Prostate gland (tissue), 2 donors: ENCODE measurements around the gene NR1H2. TPM values are rescaled to one million over a fixed set of nuclear protein-coding genes. Genes with fewer than 3 reads are reported as not detected.

Experiments
- DNase-seq: peaks from one replicate; pipeline ENCODE4 v3.0.0-alpha.2; 2019; ENCODE audit warnings: low spot score
- H3K27ac ChIP-seq, 2 donors: fragments of 200-600 bp; sonication (generic); 2 replicates each; pipeline ENCODE4 v1.5.1; 2017 to 2019
- H3K27me3 ChIP-seq: fragments of 200-600 bp; sonication (generic); replicated peaks from 2 replicates; pipeline ENCODE4 v1.5.1; 2019; ENCODE audit not compliant: insufficient read depth
- H3K36me3 ChIP-seq, 2 donors: fragments of 200-600 bp; sonication (generic); 1 replicate in 1 of 2; 2 replicates in 1 of 2; pipeline versions ENCODE4 v1.5.1 to v1.8.1; 2017 to 2019
- H3K4me1 ChIP-seq: fragments of 200-600 bp; sonication (generic); replicated peaks from 2 replicates; pipeline ENCODE4 v1.5.1; 2019
- H3K4me3 ChIP-seq, 2 donors: fragments of 200-600 bp; sonication (generic); 2 replicates each; pipeline ENCODE4 v1.5.1; 2017 to 2019
- H3K9me3 ChIP-seq: fragments of 200-600 bp; sonication (generic); 2 replicates; pipeline ENCODE4 v1.5.1; 2017
- CTCF ChIP-seq, 4 experiments: fragments of 200-600 bp in 2 of 4; fragments of 450-650 bp in 2 of 4; sonication (generic) in 2 of 4; IDR thresholded peaks; 1 replicate in 3 of 4; 2 replicates in 1 of 4; pipeline ENCODE4 v1.5.1; 2016 to 2019; ENCODE audit warnings: antibody characterized with exemption in 4 of 4, mild to moderate bottlenecking in 2 of 4, moderate library complexity in 2 of 4
- POLR2A ChIP-seq: fragments of 450-650 bp; IDR thresholded peaks from one replicate; pipeline ENCODE4 v1.6.1; 2016; ENCODE audit warnings: antibody characterized with exemption, mild to moderate bottlenecking
- POLR2AphosphoS5 ChIP-seq: sonication (generic); formaldehyde crosslinking; IDR thresholded peaks from one replicate; pipeline ENCODE4 v1.6.1; 2017; ENCODE audit warnings: antibody characterized with exemption
- WGBS: methylation state at CpG from one replicate; pipeline ENCODE4 v1.1.5; 2018; 5-methylcytosine and 5-hydroxymethylcytosine counted together
- intact Hi-C: fragments of 100-400 bp; cut with DNase I; formaldehyde crosslinking; loops from one replicate; pipeline ENCODE4 v1.14.2; 2022
- total RNA-seq, 2 donors: library from RNA; depleted of rRNA; stranded (reverse); fragments of >200 nt; gene quantifications; one replicate each; pipeline ENCODE4 v1.1.0, GENCODE V29; 2016

Gene NR1H2
- total RNA-seq, 2 donors from 2014 or later = 110 to 129 TPM

- intact Hi-C loops = no loop called here
- no peaks in the 10 kb centered on the region for H3K36me3 ChIP-seq
- H3K4me3 ChIP-seq = no peak overlapping the region
- no peaks in the 10 kb centered on the region for H3K27me3 ChIP-seq
- 94% methylated on average over 17 of the region's 17 CpGs for WGBS
- no peak for TF ChIP-seq POLR2AphosphoS5
- TF ChIP-seq CTCF (IDR thresholded peaks at IDR 0.05) = no peak
- no peak for TF ChIP-seq POLR2A
- H3K4me1 ChIP-seq = no peaks in the 10 kb centered on the region
- no peak for DNase-seq
- H3K27ac ChIP-seq = no peak overlapping the region
- no peaks in the 10 kb centered on the region for H3K9me3 ChIP-seq
These were observed 33.1 kb downstream of the NR1H2 start for GRCh38 chr19:50409347-50409746.

GRCh38 chr19:50410109-50410508, 33.9 kb downstream of the NR1H2 start:
- intact Hi-C loops = no loop called here
- no peaks in the 10 kb centered on the region for H3K4me1 ChIP-seq
- TF ChIP-seq POLR2A = no peak
- TF ChIP-seq POLR2AphosphoS5 = no peak
- no peak for TF ChIP-seq CTCF (IDR thresholded peaks at IDR 0.05)
- H3K4me3 ChIP-seq = no peak overlapping the region
- H3K9me3 ChIP-seq = no peaks in the 10 kb centered on the region
- no peaks in the 10 kb centered on the region for H3K36me3 ChIP-seq
- H3K27ac ChIP-seq = no peak overlapping the region
- WGBS = 91% methylated on average over 10 of the region's 10 CpGs
- DNase-seq = no peak
- H3K27me3 ChIP-seq = no peaks in the 10 kb centered on the region

GRCh38 chr19:50412419-50412818, 36.2 kb downstream of the NR1H2 start:
- Histone ChIP-seq H3K4me3 (no peak overlapping the region), H3K27ac (no peak overlapping the region), H3K9me3 (no peaks in the 10 kb centered on the region), H3K36me3 (no peaks in the 10 kb centered on the region), H3K4me1 (no peaks in the 10 kb centered on the region), H3K27me3 (no peaks in the 10 kb centered on the region)
- DNase-seq = no peak
- 97% methylated on average over 2 of the region's 2 CpGs for WGBS
- intact Hi-C loops = no loop called here
- TF ChIP-seq POLR2AphosphoS5 = no peak
- no peak for TF ChIP-seq POLR2A
- no peak for TF ChIP-seq CTCF (IDR thresholded peaks at IDR 0.05)

- DNase-seq = no peak
- TF ChIP-seq CTCF (IDR thresholded peaks at IDR 0.05) (no peak), POLR2A (no peak), POLR2AphosphoS5 (no peak)
- Histone ChIP-seq H3K9me3 (no peaks in the 10 kb centered on the region), H3K27ac (no peak overlapping the region), H3K27me3 (no peaks in the 10 kb centered on the region), H3K4me1 (no peaks in the 10 kb centered on the region), H3K4me3 (no peak overlapping the region), H3K36me3 (no peaks in the 10 kb centered on the region)
- 93% methylated on average over 13 of the region's 13 CpGs for WGBS
- intact Hi-C loops = no loop called here
These were observed 36.8 kb downstream of the NR1H2 start for GRCh38 chr19:50413096-50413495.

- H3K27me3 ChIP-seq = no peaks in the 10 kb centered on the region
- H3K4me3 ChIP-seq = no peak overlapping the region
- no peak overlapping the region for H3K27ac ChIP-seq
- no peaks in the 10 kb centered on the region for H3K9me3 ChIP-seq
- no peaks in the 10 kb centered on the region for H3K36me3 ChIP-seq
- no peak for DNase-seq
- no peaks in the 10 kb centered on the region for H3K4me1 ChIP-seq
- no peak for TF ChIP-seq POLR2A
- intact Hi-C loops = no loop called here
- 95% methylated on average over 17 of the region's 21 CpGs for WGBS
These were observed 37.3 kb downstream of the NR1H2 start for GRCh38 chr19:50413531-50413930.
